Natural killer cell treated with Interleukin-12 subunit alpha and Interleukin-12 subunit beta and Interleukin-15 and Interleukin-18, amount 100 ng/mL, for 72 hours (primary cell): Measurements from ENCODE around the gene ABCA13. TPM values are rescaled to one million over a fixed set of nuclear protein-coding genes. Genes with fewer than 3 reads are reported as not detected.

Source experiments
- ATAC-seq, 2 donors: fragments of 150-1000 bp; cut with Tn5 transposase in 1 of 2; sonication (Bioruptor Pico), chemical (Tn5 transposase) in 1 of 2; 2 replicates each; pipeline ENCODE4 v1.10.0; 2021
- DNase-seq: peaks from one replicate; pipeline ENCODE4 v3.0.0; 2022; ENCODE audit warnings: low spot score
- H3K27ac Mint-ChIP-seq, 2 donors: 1 replicate in 1 of 2; 2 replicates in 1 of 2; pipeline ENCODE4 v1.8.0; 2022; ENCODE audit warnings: mixed read lengths in 2 of 2, mild to moderate bottlenecking in 1 of 2, moderate library complexity in 1 of 2
- H3K27me3 Mint-ChIP-seq, 2 donors: 1 replicate in 1 of 2; 2 replicates in 1 of 2; pipeline ENCODE4 v1.8.0; 2022; ENCODE audit warnings: mixed read lengths in 2 of 2
- H3K36me3 Mint-ChIP-seq: one replicate; pipeline ENCODE4 v1.8.0; 2022; ENCODE audit warnings: mixed read lengths
- H3K4me1 Mint-ChIP-seq, 2 donors: 1 replicate in 1 of 2; 2 replicates in 1 of 2; pipeline ENCODE4 v1.8.0; 2022; ENCODE audit warnings: low read depth in 2 of 2, mixed read lengths in 2 of 2, mild to moderate bottlenecking in 1 of 2
- H3K4me3 Mint-ChIP-seq: one replicate; pipeline ENCODE4 v1.8.0; 2022; ENCODE audit warnings: mixed read lengths
- H3K9me3 Mint-ChIP-seq: 2 replicates; pipeline ENCODE4 v1.8.0; 2022; ENCODE audit warnings: mixed read lengths
- total RNA-seq, 2 donors: library from RNA; stranded (reverse); gene quantifications; one replicate each; pipeline ENCODE4 v1.2.3, GENCODE V29; 2022

ABCA13 gene
- total RNA-seq, 2 donors from 2014 or later = not detected

GRCh38 chr7:48402721-48403120 lies 231.5 kb downstream of the ABCA13 start:
- no peaks in the 10 kb centered on the region for H3K4me1 Mint-ChIP-seq
- no peaks in the 10 kb centered on the region for H3K27me3 Mint-ChIP-seq
- no peaks in the 10 kb centered on the region for H3K9me3 Mint-ChIP-seq
- no peak overlapping the region for H3K4me3 Mint-ChIP-seq
- H3K36me3 Mint-ChIP-seq = no peaks in the 10 kb centered on the region
- H3K27ac Mint-ChIP-seq = no peak overlapping the region
- no peak for DNase-seq
- no peak for ATAC-seq

GRCh38 chr7:48408731-48409130 lies 237.5 kb downstream of the ABCA13 start:
- no peaks in the 10 kb centered on the region for H3K36me3 Mint-ChIP-seq
- DNase-seq (no peak), ATAC-seq (no peak)
- H3K27ac Mint-ChIP-seq = no peak overlapping the region
- no peak overlapping the region for H3K4me3 Mint-ChIP-seq
- H3K27me3 Mint-ChIP-seq = no peaks in the 10 kb centered on the region
- H3K9me3 Mint-ChIP-seq = no peaks in the 10 kb centered on the region
- peaks cover 3 to 12% of the 10 kb centered on the region in 2 donors for H3K4me1 Mint-ChIP-seq

GRCh38 chr7:48411619-48412018 lies 240.4 kb downstream of the ABCA13 start:
- Mint-ChIP-seq H3K27me3 (no peaks in the 10 kb centered on the region), H3K36me3 (no peaks in the 10 kb centered on the region), H3K4me3 (no peak overlapping the region), H3K27ac (no peak overlapping the region), H3K4me1 (peaks cover 3 to 12% of the 10 kb centered on the region in 2 donors), H3K9me3 (no peaks in the 10 kb centered on the region)
- ATAC-seq (peak; percentile 84 to 89), DNase-seq (no peak)

- H3K4me1 Mint-ChIP-seq = peaks cover 3 to 12% of the 10 kb centered on the region in 2 donors
- no peak overlapping the region for H3K4me3 Mint-ChIP-seq
- no peak overlapping the region for H3K27ac Mint-ChIP-seq
- H3K36me3 Mint-ChIP-seq = no peaks in the 10 kb centered on the region
- peaks cover 3% of the 10 kb centered on the region for H3K9me3 Mint-ChIP-seq
- DNase-seq (no peak), ATAC-seq (no peak)
- no peaks in the 10 kb centered on the region for H3K27me3 Mint-ChIP-seq
Measured at GRCh38 chr7:48414011-48414732, 242.9 kb downstream of the ABCA13 start.

- no peaks in the 10 kb centered on the region for H3K27me3 Mint-ChIP-seq
- H3K9me3 Mint-ChIP-seq = peaks cover 3% of the 10 kb centered on the region
- DNase-seq (no peak), ATAC-seq (no peak)
- no peaks in the 10 kb centered on the region for H3K36me3 Mint-ChIP-seq
- H3K4me3 Mint-ChIP-seq = no peak overlapping the region
- peaks cover 3 to 6% of the 10 kb centered on the region in 2 donors for H3K4me1 Mint-ChIP-seq
- no peak overlapping the region for H3K27ac Mint-ChIP-seq
Measured at GRCh38 chr7:48416327-48416908, 245.2 kb downstream of the ABCA13 start.

- Mint-ChIP-seq H3K4me3 (no peak overlapping the region), H3K9me3 (peaks cover 7% of the 10 kb centered on the region), H3K36me3 (no peaks in the 10 kb centered on the region), H3K27ac (no peak overlapping the region), H3K27me3 (no peaks in the 10 kb centered on the region), H3K4me1 (no peaks in the 10 kb centered on the region)
- DNase-seq = no peak
- ATAC-seq = no peak
Measured at GRCh38 chr7:48419401-48419800, 248.1 kb downstream of the ABCA13 start.

- Mint-ChIP-seq H3K27me3 (no peaks in the 10 kb centered on the region), H3K9me3 (peaks cover 7% of the 10 kb centered on the region), H3K4me3 (no peak overlapping the region), H3K4me1 (no peaks in the 10 kb centered on the region), H3K36me3 (no peaks in the 10 kb centered on the region), H3K27ac (no peak overlapping the region)
- ATAC-seq (no peak), DNase-seq (no peak)
Measured at GRCh38 chr7:48420206-48420605, 248.9 kb downstream of the ABCA13 start.

GRCh38 chr7:48421357-48421756 lies 250.1 kb downstream of the ABCA13 start:
- H3K36me3 Mint-ChIP-seq = no peaks in the 10 kb centered on the region
- H3K9me3 Mint-ChIP-seq = peaks cover 7% of the 10 kb centered on the region
- H3K4me3 Mint-ChIP-seq = no peak overlapping the region
- no peak for DNase-seq
- H3K4me1 Mint-ChIP-seq = no peaks in the 10 kb centered on the region
- ATAC-seq = no peak
- no peaks in the 10 kb centered on the region for H3K27me3 Mint-ChIP-seq
- H3K27ac Mint-ChIP-seq = no peak overlapping the region

- peaks cover 4% of the 10 kb centered on the region for H3K9me3 Mint-ChIP-seq
- no peaks in the 10 kb centered on the region for H3K27me3 Mint-ChIP-seq
- DNase-seq (no peak), ATAC-seq (no peak)
- no peak overlapping the region for H3K27ac Mint-ChIP-seq
- no peaks in the 10 kb centered on the region for H3K36me3 Mint-ChIP-seq
- H3K4me3 Mint-ChIP-seq = no peak overlapping the region
- H3K4me1 Mint-ChIP-seq = no peaks in the 10 kb centered on the region
Measured at GRCh38 chr7:48424731-48425130, 253.5 kb downstream of the ABCA13 start.

- Mint-ChIP-seq H3K36me3 (no peaks in the 10 kb centered on the region), H3K4me3 (no peak overlapping the region), H3K9me3 (peaks cover 4% of the 10 kb centered on the region), H3K27ac (no peak overlapping the region), H3K27me3 (no peaks in the 10 kb centered on the region), H3K4me1 (no peaks in the 10 kb centered on the region)
- ATAC-seq (peak in 1 of 2 donors; percentile 48), DNase-seq (no peak)
Measured at GRCh38 chr7:48426331-48426965, 255.2 kb downstream of the ABCA13 start.

GRCh38 chr7:48426966-48427555 lies 255.8 kb downstream of the ABCA13 start:
- no peaks in the 10 kb centered on the region for H3K4me1 Mint-ChIP-seq
- ATAC-seq = no peak
- H3K36me3 Mint-ChIP-seq = no peaks in the 10 kb centered on the region
- no peak overlapping the region for H3K4me3 Mint-ChIP-seq
- H3K27ac Mint-ChIP-seq = no peak overlapping the region
- no peak for DNase-seq
- no peaks in the 10 kb centered on the region for H3K9me3 Mint-ChIP-seq
- no peaks in the 10 kb centered on the region for H3K27me3 Mint-ChIP-seq

- Mint-ChIP-seq H3K9me3 (no peaks in the 10 kb centered on the region), H3K27me3 (no peaks in the 10 kb centered on the region), H3K4me3 (no peak overlapping the region), H3K36me3 (no peaks in the 10 kb centered on the region), H3K4me1 (no peaks in the 10 kb centered on the region), H3K27ac (no peak overlapping the region)
- ATAC-seq (no peak), DNase-seq (no peak)
Measured at GRCh38 chr7:48427671-48428070, 256.4 kb downstream of the ABCA13 start.

- H3K4me1 Mint-ChIP-seq = no peaks in the 10 kb centered on the region
- DNase-seq (no peak), ATAC-seq (no peak)
- H3K27me3 Mint-ChIP-seq = no peaks in the 10 kb centered on the region
- no peak overlapping the region for H3K4me3 Mint-ChIP-seq
- no peaks in the 10 kb centered on the region for H3K36me3 Mint-ChIP-seq
- no peak overlapping the region for H3K27ac Mint-ChIP-seq
- H3K9me3 Mint-ChIP-seq = no peaks in the 10 kb centered on the region
Measured at GRCh38 chr7:48428091-48428684, 256.9 kb downstream of the ABCA13 start.

- Mint-ChIP-seq H3K4me1 (no peaks in the 10 kb centered on the region), H3K36me3 (no peaks in the 10 kb centered on the region), H3K27me3 (no peaks in the 10 kb centered on the region), H3K4me3 (no peak overlapping the region), H3K9me3 (peaks cover 3% of the 10 kb centered on the region), H3K27ac (no peak overlapping the region)
- DNase-seq (no peak), ATAC-seq (no peak)
Measured at GRCh38 chr7:48429117-48429516, 257.9 kb downstream of the ABCA13 start.
